NT2/D1 (cell line): ENCODE data around the gene AGAP4.
"Not testable (repeated sequence)": the region's sequence is repeated elsewhere in the genome, so short reads cannot be mapped to it uniquely, and the experiment has no call there.

Source experiments
- DNase-seq: peaks from one replicate; pipeline ENCODE4 v3.0.0-alpha.2; 2011; ENCODE audit warnings: low read depth, low spot score
- H3K27me3 ChIP-seq: 2 replicates; pipeline ENCODE4 v1.6.0; 2011; ENCODE audit warnings: mild to moderate bottlenecking; ENCODE audit not compliant: insufficient read length, insufficient read depth
- H3K36me3 ChIP-seq: 2 replicates; pipeline ENCODE4 v1.6.1; 2011; ENCODE audit warnings: mild to moderate bottlenecking, low read length, mixed read lengths; ENCODE audit not compliant: insufficient read depth, insufficient read length
- H3K4me1 ChIP-seq: 2 replicates; pipeline ENCODE4 v1.5.1; 2011; ENCODE audit not compliant: insufficient read depth, insufficient read length
- H3K4me3 ChIP-seq: 2 replicates; pipeline ENCODE4 v1.5.1; 2011; ENCODE audit warnings: low read depth; ENCODE audit not compliant: insufficient read length
- H3K9ac ChIP-seq: 2 replicates; pipeline ENCODE4 v1.6.0; 2011; ENCODE audit warnings: low read depth; ENCODE audit not compliant: insufficient read length
- H3K9me3 ChIP-seq: 2 replicates; pipeline ENCODE4 v1.5.1; 2011; ENCODE audit warnings: mild to moderate bottlenecking, low read length; ENCODE audit not compliant: insufficient read depth

The AGAP4 gene

DNA sequence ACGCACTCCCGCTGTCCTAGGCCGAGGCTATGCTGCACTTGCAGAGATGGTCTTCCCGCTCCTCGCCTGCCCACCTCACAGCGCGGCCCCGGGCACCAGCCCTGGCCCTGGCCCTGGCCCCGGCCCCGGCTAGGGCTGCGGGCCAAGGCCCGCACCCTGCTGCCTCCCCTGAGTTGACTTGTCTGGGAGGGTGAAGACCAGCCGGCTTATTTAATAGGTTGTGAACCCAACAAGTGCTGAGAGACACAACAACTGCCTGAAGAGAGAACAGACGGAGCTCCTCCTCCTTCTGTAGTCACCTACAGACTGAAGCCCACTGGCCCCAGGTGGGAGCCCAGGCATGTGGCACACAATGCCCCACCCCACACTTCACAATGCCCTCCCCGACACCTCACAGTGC, at the start of gene AGAP4:
Gene AGAP4, minus strand, starts transcription at position 101 of the 400 bp plus-strand sequence. CDS start 153 bp downstream, outside the sequence.
- H3K27me3 ChIP-seq, H3K4me1 ChIP-seq, H3K4me3 ChIP-seq, DNase-seq, H3K9ac ChIP-seq, H3K9me3 ChIP-seq, H3K36me3 ChIP-seq: not testable (repeated sequence)

DNA sequence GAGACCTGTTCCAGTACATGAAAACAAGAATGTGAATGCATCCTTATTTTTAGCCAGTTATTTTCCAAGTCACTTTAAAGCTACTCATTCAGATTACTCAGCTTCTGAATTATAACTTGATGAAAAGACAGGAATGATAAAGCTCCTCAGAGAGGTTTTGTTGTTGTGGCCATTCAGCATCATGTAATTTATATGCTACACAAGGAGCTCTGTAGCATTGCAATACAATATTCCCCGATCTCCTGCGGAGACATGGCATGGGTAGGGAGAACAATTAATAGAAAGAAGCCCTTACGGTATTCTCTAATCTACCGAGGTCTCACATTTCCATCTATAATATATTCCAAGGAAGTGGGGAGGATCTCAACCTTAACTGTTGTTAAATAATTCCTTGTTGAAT, 43.4 kb upstream of the AGAP4 start:
- not testable (repeated sequence) for H3K4me3 ChIP-seq, H3K27me3 ChIP-seq, H3K36me3 ChIP-seq, H3K9me3 ChIP-seq, H3K4me1 ChIP-seq, H3K9ac ChIP-seq, DNase-seq

DNA sequence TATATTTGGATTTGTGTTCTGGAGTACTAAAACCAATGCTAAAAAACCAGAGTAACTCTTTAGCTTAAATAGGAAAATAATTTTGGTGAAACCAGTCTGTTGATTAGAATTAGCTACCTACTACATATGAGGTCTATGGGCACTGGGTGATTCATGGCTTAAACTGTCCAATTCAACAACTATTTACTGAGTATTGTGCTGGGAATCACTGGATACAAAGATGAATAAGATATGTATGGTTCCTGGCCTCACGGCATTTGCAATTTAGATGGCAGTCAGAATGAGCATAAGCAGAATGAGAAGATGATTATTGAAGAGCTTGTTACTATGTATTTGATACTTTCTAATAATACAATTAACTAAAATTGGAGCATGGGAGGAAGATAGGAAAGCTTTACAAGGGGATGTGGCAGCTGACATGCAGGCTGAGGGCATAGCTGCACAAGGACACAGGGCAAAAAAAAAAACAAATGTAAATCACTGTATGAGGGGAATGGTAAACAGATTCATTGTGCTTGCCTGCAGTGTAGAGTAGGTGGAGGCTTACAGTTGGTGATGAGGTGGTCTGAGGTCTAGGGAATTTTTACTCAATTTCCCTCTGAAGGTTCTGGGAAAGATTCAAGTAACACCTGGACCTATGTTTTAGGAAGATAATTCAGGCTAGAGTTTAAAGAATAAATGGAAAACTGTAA, 42.4 kb upstream of the AGAP4 start:
- not testable (repeated sequence) for H3K27me3 ChIP-seq, H3K4me1 ChIP-seq, DNase-seq, H3K4me3 ChIP-seq, H3K9ac ChIP-seq, H3K36me3 ChIP-seq, H3K9me3 ChIP-seq

- H3K9me3 ChIP-seq, H3K36me3 ChIP-seq, H3K27me3 ChIP-seq, DNase-seq, H3K4me1 ChIP-seq, H3K9ac ChIP-seq, H3K4me3 ChIP-seq: not testable (repeated sequence)
Observed at GRCh38 chr10:45882880-45883279, 35.6 kb upstream of the AGAP4 start.

DNA sequence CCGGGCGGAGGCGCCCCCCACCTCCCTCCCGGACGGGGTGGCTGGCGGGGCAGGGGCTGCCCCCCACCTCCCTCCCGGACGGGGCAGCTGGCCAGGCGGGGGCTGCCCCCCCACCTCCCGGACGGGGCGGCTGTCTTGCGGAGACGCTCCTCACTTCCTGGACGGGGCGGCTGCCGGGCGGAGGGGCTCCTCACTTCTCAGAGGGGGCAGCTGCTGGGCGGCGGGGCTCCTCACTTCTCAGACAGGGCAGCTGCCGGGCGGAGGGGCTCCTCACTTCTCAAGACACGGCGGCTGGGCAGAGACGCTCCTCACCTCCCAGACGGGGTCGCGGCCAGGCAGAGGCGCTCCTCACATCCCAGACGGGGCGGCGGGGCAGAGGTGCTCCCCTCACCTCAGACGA, 18.1 kb upstream of the AGAP4 start:
- not testable (repeated sequence) for DNase-seq, H3K27me3 ChIP-seq, H3K9me3 ChIP-seq, H3K4me1 ChIP-seq, H3K36me3 ChIP-seq, H3K4me3 ChIP-seq, H3K9ac ChIP-seq

GRCh38 chr10:45864264-45864663, 17.0 kb upstream of the AGAP4 start:
- not testable (repeated sequence) for H3K9ac ChIP-seq, H3K9me3 ChIP-seq, H3K4me1 ChIP-seq, H3K36me3 ChIP-seq, H3K27me3 ChIP-seq, DNase-seq, H3K4me3 ChIP-seq

DNA sequence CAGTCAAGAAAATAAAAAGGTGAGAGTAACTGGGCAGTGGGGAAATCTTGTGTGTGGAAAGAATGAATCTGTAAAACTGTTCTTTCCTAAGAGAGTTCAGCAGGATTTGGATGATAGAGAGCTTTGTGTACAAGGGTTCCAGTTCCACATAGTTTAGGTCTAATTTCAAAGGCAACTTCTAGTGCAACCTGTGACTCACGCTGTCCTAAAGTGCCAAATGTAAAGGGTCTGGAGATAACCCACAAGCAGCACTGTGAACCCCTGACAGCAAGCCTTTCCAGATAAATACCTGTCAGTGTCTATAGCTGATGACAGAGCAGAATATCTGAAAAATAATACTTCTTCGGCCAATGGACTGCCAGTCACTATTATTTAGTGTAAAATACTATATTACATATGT, 16.3 kb upstream of the AGAP4 start:
- DNase-seq, H3K36me3 ChIP-seq, H3K27me3 ChIP-seq, H3K4me3 ChIP-seq, H3K9ac ChIP-seq, H3K4me1 ChIP-seq, H3K9me3 ChIP-seq: not testable (repeated sequence)

DNA sequence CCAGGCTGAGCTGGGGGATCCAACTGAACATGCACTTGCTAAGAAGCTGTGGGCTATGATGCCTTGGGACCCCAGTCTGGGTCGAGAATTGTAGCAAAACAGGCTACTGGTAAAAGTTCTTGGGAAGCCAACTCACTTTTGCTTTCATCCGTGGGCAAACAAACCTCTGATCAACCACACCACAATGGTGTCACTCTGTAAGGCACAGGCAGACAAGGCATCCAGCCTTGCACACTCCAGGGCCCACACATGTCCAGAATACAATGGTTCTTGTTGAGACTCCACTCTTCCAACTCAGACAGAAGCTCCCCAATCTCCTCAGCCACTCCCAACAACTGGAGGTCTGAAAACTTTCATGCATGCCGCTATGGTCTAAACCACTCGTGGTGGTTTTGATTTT, 10.6 kb upstream of the AGAP4 start:
- not testable (repeated sequence) for H3K4me3 ChIP-seq, H3K9me3 ChIP-seq, H3K27me3 ChIP-seq, H3K36me3 ChIP-seq, H3K9ac ChIP-seq, DNase-seq, H3K4me1 ChIP-seq

DNA sequence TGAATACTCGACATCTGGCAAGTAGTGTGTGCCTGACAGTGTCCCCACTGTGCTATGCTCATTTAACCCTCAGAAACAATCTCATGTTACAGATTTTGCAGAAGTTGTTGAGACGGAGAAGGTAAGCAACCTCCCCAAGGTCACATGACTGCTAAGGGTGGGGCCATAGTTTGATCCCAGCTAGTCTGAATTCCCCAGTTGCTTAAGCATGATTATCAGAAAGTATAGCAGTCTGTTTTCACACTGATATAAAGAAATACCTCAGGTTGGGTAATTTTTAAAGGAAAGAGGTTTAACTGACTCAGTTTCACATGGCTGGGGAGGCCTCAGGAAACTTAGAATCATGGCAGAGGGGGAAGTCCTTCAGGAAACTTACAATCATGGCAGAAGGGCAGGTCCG, 1.2 kb upstream of the AGAP4 start:
- not testable (repeated sequence) for DNase-seq

DNA sequence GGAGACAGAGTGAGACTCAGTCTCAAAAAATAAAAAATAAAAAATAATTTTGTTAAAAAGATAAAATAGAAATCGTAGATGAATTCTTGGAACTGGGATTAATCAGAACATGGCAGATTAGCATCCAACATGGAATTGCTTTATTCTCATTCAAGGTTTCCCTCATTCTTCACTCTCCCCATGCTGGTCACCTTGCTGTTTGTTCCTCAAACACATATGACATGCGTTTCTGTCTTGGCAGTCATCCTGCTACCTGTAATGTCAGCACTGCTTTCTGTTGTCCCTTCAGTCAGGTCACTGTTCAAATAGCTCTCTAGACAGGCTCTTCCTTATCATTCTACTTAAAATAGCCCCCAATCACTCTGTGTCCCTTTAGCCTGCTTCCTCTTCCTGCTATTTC, 24.4 kb downstream of the AGAP4 start:
- not testable (repeated sequence) for H3K4me1 ChIP-seq, DNase-seq, H3K36me3 ChIP-seq, H3K27me3 ChIP-seq, H3K9ac ChIP-seq, H3K9me3 ChIP-seq, H3K4me3 ChIP-seq

More for the DNA sequence above, 1.2 kb upstream of the AGAP4 start:
- not testable (repeated sequence) for H3K4me3 ChIP-seq, H3K36me3 ChIP-seq, H3K27me3 ChIP-seq, H3K9me3 ChIP-seq, H3K4me1 ChIP-seq, H3K9ac ChIP-seq

DNA sequence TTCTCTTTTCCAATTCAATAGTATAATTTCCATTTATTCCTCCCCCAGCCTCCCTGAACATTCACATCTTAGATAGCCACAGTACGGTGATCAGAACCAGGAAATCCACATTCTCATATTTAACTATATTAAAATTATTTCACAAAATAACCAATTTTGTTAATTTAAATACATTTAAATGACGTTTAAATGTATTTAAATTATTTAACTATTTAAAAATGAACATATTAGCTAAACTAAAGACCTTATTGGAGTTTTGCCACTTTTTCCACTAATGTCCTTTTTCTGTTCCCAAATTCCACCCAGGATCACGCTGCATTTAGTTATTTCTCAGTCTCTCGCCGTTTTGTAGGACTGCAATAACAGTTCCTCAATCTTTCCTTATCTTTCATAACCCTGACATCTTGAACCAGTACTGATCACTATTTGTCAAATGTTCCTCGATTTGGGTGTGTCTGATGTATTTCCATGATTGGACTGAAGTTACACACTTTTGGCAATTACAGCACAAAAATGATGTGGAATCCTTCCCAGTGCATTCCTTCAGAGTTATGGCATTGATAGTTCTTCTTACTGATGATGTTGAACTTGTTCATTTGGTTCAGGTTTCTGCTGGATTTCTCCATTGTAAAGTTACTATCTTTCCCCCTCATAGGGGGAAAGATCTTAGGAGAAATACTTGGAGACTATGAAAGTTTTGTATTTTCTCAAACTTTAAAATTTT, 27.0 kb downstream of the AGAP4 start:
- H3K9ac ChIP-seq, DNase-seq, H3K4me3 ChIP-seq, H3K27me3 ChIP-seq, H3K4me1 ChIP-seq, H3K36me3 ChIP-seq: not testable (repeated sequence)
- peaks cover 14% of the 10 kb centered on the region; the same call in 1 of the 2 replicates for H3K9me3 ChIP-seq
